GM10847 (cell line): ENCODE data around the gene CHRNA1.

Experiments
- POLR2A ChIP-seq: IDR thresholded peaks from 2 replicates; pipeline ENCODE4 v1.6.1; 2011; ENCODE audit not compliant: insufficient read length; ENCODE audit errors: extremely low read depth

Gene CHRNA1

GRCh38 chr2:174788291-174788929, 24.1 kb upstream of the CHRNA1 start:
- no peak for TF ChIP-seq POLR2A

- TF ChIP-seq POLR2A, result no peak
Observed at GRCh38 chr2:174787487-174788205, 23.4 kb upstream of the CHRNA1 start.

GRCh38 chr2:174786066-174786725, 21.9 kb upstream of the CHRNA1 start:
- TF ChIP-seq POLR2A, result no peak

- no peak for TF ChIP-seq POLR2A
Observed at GRCh38 chr2:174785481-174785880, 21.2 kb upstream of the CHRNA1 start.

- no peak for TF ChIP-seq POLR2A
Observed at GRCh38 chr2:174784909-174785308, 20.6 kb upstream of the CHRNA1 start.

GRCh38 chr2:174784316-174784715, 20.0 kb upstream of the CHRNA1 start:
- TF ChIP-seq POLR2A, result no peak

GRCh38 chr2:174781996-174782395, 17.7 kb upstream of the CHRNA1 start:
- TF ChIP-seq POLR2A, result no peak

GRCh38 chr2:174781298-174781697, 17.0 kb upstream of the CHRNA1 start:
- TF ChIP-seq POLR2A, result no peak

- TF ChIP-seq POLR2A, result no peak
Observed at GRCh38 chr2:174780856-174781255, 16.6 kb upstream of the CHRNA1 start.

GRCh38 chr2:174780191-174780840, 16.0 kb upstream of the CHRNA1 start:
- no peak for TF ChIP-seq POLR2A

- no peak for TF ChIP-seq POLR2A
Observed at GRCh38 chr2:174779361-174779928, 15.2 kb upstream of the CHRNA1 start.

GRCh38 chr2:174778085-174778981, 14.1 kb upstream of the CHRNA1 start:
- TF ChIP-seq POLR2A, result no peak

GRCh38 chr2:174777347-174778084, 13.2 kb upstream of the CHRNA1 start:
- no peak for TF ChIP-seq POLR2A

GRCh38 chr2:174776675-174777074, 12.4 kb upstream of the CHRNA1 start:
- TF ChIP-seq POLR2A, result no peak
